Mucosa of rectum (tissue), 2 donors: ENCODE results near the gene PSMC3.

Experiments
- H3K27ac ChIP-seq, 2 donors: one replicate each; pipeline ENCODE4 v1.7.0; 2013; ENCODE audit warnings: inconsistent platforms in 2 of 2, low read depth in 2 of 2, low read length in 2 of 2
- H3K27me3 ChIP-seq, 2 donors: one replicate each; pipeline ENCODE4 v1.7.0; 2013; ENCODE audit warnings: low read length in 2 of 2; ENCODE audit not compliant: control insufficient read depth in 2 of 2, insufficient read depth in 2 of 2
- H3K36me3 ChIP-seq, 2 donors: one replicate each; pipeline ENCODE4 v1.7.0; 2013; ENCODE audit warnings: low read length in 2 of 2; ENCODE audit not compliant: control insufficient read depth in 2 of 2, insufficient read depth in 2 of 2
- H3K4me1 ChIP-seq, 2 donors: one replicate each; pipeline ENCODE4 v1.7.0; 2013; ENCODE audit warnings: low read length in 2 of 2, mild to moderate bottlenecking in 1 of 2; ENCODE audit not compliant: control insufficient read depth in 2 of 2, insufficient read depth in 2 of 2
- H3K4me3 ChIP-seq, 2 donors: one replicate each; pipeline ENCODE4 v1.7.0; 2013; ENCODE audit warnings: low read length in 2 of 2
- H3K9ac ChIP-seq, 2 donors: one replicate each; pipeline ENCODE4 v1.7.0; 2013; ENCODE audit warnings: low read length in 2 of 2, low read depth in 1 of 2, mild to moderate bottlenecking in 1 of 2
- H3K9me3 ChIP-seq, 2 donors: one replicate each; pipeline ENCODE4 v1.7.0; 2013; ENCODE audit warnings: low read length in 2 of 2; ENCODE audit not compliant: control insufficient read depth in 2 of 2
- donor health status: healthy.
- donor health status: Normal muscosa, but diverticular disease.

PSMC3 gene

DNA sequence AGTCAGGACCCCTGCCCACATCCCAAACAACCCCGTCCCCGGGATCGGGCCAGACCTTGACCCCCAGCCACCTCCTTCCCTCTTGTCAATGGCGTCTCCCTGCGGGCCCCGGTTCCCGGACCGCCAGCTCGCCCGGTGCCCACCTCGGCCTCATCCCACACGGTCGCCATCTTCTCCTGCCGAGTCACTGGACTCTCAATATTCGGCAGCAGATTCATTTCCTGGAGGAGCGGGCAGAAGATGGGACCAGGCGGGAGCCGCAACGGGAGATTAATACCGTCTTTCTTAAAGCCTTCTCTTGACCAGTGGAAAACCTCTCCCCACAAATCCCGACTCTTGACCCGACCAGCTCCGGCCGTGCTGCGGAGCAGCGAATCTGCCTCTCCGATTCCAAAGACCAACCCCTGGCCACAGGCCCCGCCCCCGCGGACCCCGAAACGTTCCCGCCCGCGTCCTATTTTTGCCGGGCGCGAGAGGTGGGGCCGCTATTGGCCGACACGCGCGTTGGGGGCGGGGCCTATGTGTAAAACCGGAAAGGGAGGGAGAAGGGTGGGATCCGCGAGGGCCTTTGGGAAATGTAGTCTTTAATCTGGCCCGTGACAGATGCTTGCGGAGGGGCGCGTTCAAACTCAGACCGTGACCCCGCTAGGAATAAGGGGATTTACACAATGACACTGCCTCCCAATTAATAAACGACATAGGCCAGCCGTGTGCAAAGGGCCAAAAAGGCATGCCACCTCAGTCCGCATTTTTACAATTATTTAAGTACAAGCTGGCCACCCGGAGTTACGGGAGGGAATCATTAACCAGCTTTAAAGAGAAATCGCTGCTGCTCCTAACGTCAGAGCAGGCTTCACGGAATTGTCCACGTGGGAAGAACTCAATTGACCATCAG lies at the start of gene PSMC3:
Gene PSMC3, minus strand, starts transcription at position 378 of the 895 bp plus-strand sequence. Its CDS starts 160 bp downstream, at position 218.
- Histone ChIP-seq H3K27me3 (no peaks in the 10 kb centered on the region), H3K36me3 (peaks cover 18 to 31% of the 10 kb centered on the region in 2 donors), H3K4me3 (peak within 1 kb of the TSS; percentile 97 to 99), H3K9me3 (no peaks in the 10 kb centered on the region), H3K27ac (peak within 1 kb of the TSS; percentile 84 to 87), H3K4me1 (peaks cover 9 to 10% of the 10 kb centered on the region in 2 donors), H3K9ac (peak within 1 kb of the TSS; percentile 92 to 93)

DNA sequence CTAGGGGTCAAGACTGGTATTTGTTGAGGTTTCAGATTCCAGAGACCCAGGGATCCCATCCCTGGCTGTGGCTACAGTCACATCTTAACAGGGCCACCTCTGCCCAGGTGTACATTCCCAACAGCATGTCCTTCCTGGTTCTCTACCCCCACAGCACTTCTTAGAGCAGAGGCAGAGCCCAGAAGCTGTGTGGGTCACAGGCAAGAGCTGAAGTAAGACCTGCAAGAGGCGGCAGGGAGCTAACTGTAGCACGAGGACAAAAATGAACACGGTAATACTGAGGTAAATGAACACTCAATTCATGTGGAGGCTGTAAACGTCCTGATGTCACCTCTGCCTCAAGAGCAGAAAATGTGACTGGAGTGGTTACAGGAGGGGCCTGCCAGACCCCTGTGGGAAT lies 44.4 kb upstream of the PSMC3 start:
- Histone ChIP-seq H3K9ac (no peak overlapping the region), H3K4me1 (peaks cover 11 to 16% of the 10 kb centered on the region in 2 donors), H3K9me3 (no peaks in the 10 kb centered on the region), H3K27ac (no peak overlapping the region), H3K36me3 (peaks cover 56 to 62% of the 10 kb centered on the region in 2 donors), H3K4me3 (no peak overlapping the region), H3K27me3 (no peaks in the 10 kb centered on the region)

DNA sequence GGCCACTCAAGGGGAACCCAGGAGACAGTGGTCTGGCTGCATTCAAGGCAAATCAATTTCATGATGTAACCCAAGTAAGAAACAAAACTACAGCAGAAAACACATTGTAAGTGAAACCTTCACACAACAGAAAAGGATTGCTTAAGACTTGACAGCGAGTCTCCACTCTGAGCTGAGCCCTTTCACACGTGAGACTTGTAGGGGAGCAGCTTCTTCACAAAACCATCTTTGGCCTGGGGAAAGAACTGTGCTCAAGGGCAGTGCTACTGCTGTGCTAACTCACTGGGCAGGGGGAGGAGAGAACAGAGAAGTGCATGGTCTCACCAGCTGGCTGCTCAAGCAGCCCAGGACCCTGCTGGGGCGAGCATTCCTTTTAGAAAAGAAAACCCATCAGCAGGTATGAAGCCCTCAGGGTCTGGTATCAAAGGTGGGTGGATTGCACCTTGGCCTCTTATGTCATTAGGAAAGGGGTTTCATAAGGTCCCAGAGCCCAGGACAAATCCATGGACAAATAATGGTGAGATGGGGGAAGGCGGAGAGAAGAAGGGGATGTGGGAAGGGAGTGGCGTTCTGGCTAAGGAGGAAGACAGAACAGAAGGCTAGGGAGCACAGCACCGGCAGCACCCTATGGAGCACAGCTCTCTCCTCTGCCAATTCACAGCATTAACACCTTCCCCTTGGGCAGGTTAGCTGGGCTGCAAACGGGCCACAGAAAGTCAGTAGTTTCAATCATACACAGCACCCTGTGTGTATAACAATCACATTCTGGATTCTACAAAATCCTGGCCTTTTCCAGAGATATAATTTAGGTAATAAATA lies 43.3 kb upstream of the PSMC3 start:
- peaks cover 53% of the 10 kb centered on the region in 2 donors for H3K36me3 ChIP-seq
- H3K4me1 ChIP-seq = peaks cover 11 to 16% of the 10 kb centered on the region in 2 donors
- no peaks in the 10 kb centered on the region for H3K9me3 ChIP-seq
- H3K27ac ChIP-seq = no peak overlapping the region
- H3K27me3 ChIP-seq = no peaks in the 10 kb centered on the region
- no peak overlapping the region for H3K9ac ChIP-seq
- H3K4me3 ChIP-seq = no peak overlapping the region

DNA sequence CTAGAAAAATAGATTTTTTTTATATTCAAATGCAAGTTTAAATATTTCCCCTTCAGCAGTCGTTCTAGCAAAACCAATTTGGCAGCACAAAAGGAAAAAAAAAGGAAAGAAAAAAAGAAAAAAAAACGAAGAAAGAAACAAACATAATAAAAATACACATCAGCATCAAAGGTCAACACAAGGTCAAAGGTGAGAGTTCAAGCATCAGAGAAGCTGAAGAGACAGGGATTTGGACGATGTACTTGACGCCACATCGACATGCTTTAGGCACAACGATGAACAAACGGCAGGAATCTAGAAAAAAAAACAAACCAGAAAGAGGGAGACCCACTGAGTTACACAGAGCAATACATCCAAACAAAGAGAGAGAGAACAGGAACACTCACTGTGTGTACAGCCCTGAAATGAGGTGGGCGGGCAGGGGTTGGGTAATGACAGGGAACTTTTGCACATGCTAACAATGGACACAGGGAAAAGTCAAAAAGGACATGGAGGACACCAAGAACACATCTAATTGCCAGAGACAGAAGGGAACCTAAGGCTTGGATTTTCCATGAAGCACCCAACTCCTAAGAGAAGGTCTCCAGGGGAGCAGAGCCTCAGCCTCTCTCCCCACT lies 42.5 kb upstream of the PSMC3 start:
- peaks cover 49 to 54% of the 10 kb centered on the region in 2 donors for H3K36me3 ChIP-seq
- no peaks in the 10 kb centered on the region for H3K9me3 ChIP-seq
- H3K9ac ChIP-seq = no peak overlapping the region
- H3K27me3 ChIP-seq = no peaks in the 10 kb centered on the region
- H3K4me1 ChIP-seq = peaks cover 11 to 16% of the 10 kb centered on the region in 2 donors
- no peak overlapping the region for H3K4me3 ChIP-seq
- no peak overlapping the region for H3K27ac ChIP-seq

DNA sequence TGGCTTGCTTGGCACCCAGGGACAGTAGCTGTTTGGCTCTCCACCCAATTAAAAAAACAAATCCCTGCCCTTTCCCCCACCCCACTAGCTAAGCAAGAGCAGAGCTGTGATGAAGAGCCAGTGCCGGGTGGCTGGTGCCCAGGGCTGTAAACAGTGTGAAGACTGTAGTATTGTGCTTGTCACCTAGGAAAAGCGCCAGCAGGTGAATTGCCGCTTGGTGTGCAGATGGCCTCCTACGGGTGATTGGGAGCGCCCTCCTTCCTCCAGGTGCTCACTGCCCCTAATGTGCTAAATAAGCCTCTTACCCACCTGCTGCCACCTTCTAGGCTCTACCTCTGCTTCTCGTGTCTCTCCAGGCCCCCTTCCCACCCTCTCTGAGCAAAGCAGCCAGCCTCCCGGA lies 41.1 kb upstream of the PSMC3 start:
- H3K27me3 ChIP-seq = no peaks in the 10 kb centered on the region
- no peak overlapping the region for H3K4me3 ChIP-seq
- H3K36me3 ChIP-seq = peaks cover 37 to 43% of the 10 kb centered on the region in 2 donors
- H3K27ac ChIP-seq = peak overlapping the region; percentile 20 to 62
- peaks cover 11 to 16% of the 10 kb centered on the region in 2 donors for H3K4me1 ChIP-seq
- H3K9ac ChIP-seq = peak overlapping the region in 1 of 2 donors; percentile 30
- no peaks in the 10 kb centered on the region for H3K9me3 ChIP-seq

DNA sequence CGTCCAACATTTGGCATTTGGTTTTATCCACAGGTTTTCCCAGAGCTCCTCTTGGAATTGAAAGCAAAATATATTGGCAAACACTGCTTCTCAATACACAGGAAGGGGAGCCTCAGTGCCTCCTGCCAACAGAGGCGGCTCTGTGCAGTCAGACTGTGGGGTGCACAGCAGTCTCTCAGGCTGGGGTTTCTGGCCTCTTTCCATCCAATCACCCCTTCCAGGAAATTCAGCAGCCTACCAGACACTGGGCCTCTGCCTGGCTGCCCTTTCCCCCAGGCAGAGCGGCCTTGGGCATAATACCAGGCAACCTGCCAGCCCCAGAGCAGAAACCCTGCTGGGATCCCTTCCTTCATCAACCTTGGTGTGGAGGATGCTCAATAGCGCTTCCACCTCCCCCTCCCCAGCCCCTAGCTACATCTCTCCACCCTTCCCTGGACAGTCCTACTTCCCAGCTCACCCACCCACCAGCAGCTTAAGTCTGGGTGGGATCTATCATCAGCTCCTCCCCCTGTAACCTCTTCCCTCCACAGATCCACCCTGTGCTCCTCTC lies 40.5 kb upstream of the PSMC3 start:
- Histone ChIP-seq H3K4me1 (peaks cover 11 to 16% of the 10 kb centered on the region in 2 donors), H3K4me3 (no peak overlapping the region), H3K36me3 (peaks cover 31 to 42% of the 10 kb centered on the region in 2 donors), H3K9me3 (no peaks in the 10 kb centered on the region), H3K27ac (peak overlapping the region; percentile 20 to 62), H3K9ac (peak overlapping the region in 1 of 2 donors; percentile 30), H3K27me3 (no peaks in the 10 kb centered on the region)

DNA sequence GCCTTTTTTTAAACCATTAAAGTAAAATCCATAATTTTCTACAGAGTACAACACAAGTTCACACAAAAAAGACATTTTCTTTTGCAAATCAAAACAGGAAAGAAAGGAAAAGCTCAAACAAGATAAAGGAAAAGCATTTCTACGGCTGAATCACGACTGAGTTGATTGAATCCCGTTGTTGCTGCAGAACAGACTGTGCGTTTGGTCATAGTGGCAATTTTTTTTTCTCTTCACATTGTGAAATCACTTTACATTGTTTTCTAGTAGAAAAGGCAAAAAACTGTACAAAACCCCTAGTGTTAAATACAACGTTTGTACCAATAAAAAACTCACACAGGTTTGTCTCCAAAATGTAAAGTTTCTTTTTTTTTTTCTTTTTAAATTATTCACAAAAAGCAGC lies 40.0 kb upstream of the PSMC3 start:
- Histone ChIP-seq H3K4me1 (peaks cover 11 to 16% of the 10 kb centered on the region in 2 donors), H3K9ac (no peak overlapping the region), H3K9me3 (no peaks in the 10 kb centered on the region), H3K4me3 (no peak overlapping the region), H3K27ac (no peak overlapping the region), H3K36me3 (peaks cover 25 to 36% of the 10 kb centered on the region in 2 donors), H3K27me3 (no peaks in the 10 kb centered on the region)

DNA sequence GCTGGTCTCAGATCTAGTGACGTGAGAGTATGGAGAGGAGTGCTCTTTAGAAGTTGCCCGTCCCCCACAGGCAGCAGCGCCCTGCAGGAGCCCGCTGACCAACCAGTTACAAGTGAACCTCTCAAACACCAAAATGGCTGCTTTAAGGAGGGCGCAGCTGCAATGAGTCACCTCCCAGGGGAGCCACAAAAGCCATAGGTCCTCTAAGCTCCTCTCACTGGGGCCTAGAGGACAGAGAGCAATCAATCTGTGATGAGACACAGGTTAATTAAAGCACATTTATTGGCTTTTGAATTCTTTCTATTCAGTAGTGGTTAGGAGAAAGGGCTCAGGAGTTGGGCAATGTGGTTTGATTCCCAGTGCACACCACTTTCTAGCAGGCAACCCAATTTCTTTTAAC lies 38.2 kb upstream of the PSMC3 start:
- H3K4me3 ChIP-seq = no peak overlapping the region

DNA sequence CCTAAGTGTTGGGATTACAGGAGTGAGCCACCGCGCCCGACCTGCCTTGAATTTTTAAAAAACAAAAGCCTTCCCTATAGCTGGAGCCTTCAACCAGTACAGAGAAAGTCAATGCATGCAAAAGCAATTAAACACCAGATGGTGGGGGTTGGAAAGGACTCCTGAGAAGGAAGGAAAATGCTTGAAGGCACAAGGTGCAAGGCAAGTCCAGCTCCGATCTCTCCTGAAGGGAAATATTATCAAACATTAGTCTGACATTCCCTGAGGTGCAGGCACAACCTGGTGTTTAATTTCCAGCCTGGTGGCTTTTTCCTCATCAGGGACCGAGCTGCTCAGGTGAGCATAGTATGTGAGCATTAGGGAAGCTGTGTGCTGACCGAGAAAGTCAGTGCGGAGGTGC lies 35.6 kb upstream of the PSMC3 start:
- Histone ChIP-seq H3K4me3 (no peak overlapping the region), H3K27ac (no peak overlapping the region), H3K36me3 (peaks cover 4 to 26% of the 10 kb centered on the region in 2 donors)

More for the DNA sequence above, 38.2 kb upstream of the PSMC3 start:
- Histone ChIP-seq H3K9me3 (no peaks in the 10 kb centered on the region), H3K36me3 (peaks cover 13 to 23% of the 10 kb centered on the region in 2 donors), H3K9ac (no peak overlapping the region), H3K27me3 (no peaks in the 10 kb centered on the region), H3K4me1 (peaks cover 11 to 16% of the 10 kb centered on the region in 2 donors), H3K27ac (no peak overlapping the region)

More for the DNA sequence above, 35.6 kb upstream of the PSMC3 start:
- Histone ChIP-seq H3K27me3 (no peaks in the 10 kb centered on the region), H3K9me3 (no peaks in the 10 kb centered on the region), H3K9ac (no peak overlapping the region), H3K4me1 (peaks cover 3 to 4% of the 10 kb centered on the region in 2 donors)
